GM12878 (cell line): ENCODE data around the gene EIF4B. TPM values are rescaled to one million over a fixed set of nuclear protein-coding genes. Genes with fewer than 3 reads are reported as not detected.

ENCODE experiments used
- ATAC-seq: fragments of 200-7000 bp; cut with Tn5 transposase; 3 replicates; pipeline ENCODE4 v1.9.1; 2020; ENCODE audit warnings: mild to moderate bottlenecking, moderate library complexity
- BruUV-seq: library from RNA; stranded (reverse); fragments of 400-500 nt; replicated peaks from 2 replicates; lab custom pipeline; 2021; lab: Mats Ljungman, UMichigan
- CTCF ChIA-PET: fragments of 300-600 bp; sonication (Branson Sonifier 250); formaldehyde crosslinking; extraction: SDS; loops from one replicate; lab custom pipeline; 2021; ENCODE audit warnings: inconsistent platforms; lab: Yijun Ruan, JAX
- POLR2A ChIA-PET: fragments of 350-600 bp; formaldehyde crosslinking; extraction: SDS; loops from one replicate; lab custom pipeline; 2021; ENCODE audit warnings: inconsistent platforms; lab: Charles Lee
- RAD21 ChIA-PET: fragments of 300-600 bp; sonication (Branson Sonifier 250); formaldehyde crosslinking; loops from one replicate; lab custom pipeline; 2023; ENCODE audit warnings: antibody characterized with exemption; ENCODE audit not compliant: unreplicated experiment; lab: Charles Lee
- SMC1A ChIA-PET: fragments of 300-600 bp; sonication (Branson Sonifier 250); formaldehyde crosslinking; loops from one replicate; lab custom pipeline; 2023; ENCODE audit not compliant: unreplicated experiment, uncharacterized antibody; lab: Charles Lee
- DNase-seq: peaks from one replicate; pipeline ENCODE4 v3.0.0-alpha.2; 2011; ENCODE audit warnings: low read depth, low spot score
- FAIRE-seq: peaks from 3 replicates; lab custom pipeline; 2011; peaks lifted over from hg19 to GRCh38; lab: Jason Lieb, UNC
- H2AFZ ChIP-seq: 2 replicates; pipeline ENCODE4 v1.6.0; 2011; ENCODE audit warnings: low read depth, low read length, control low read depth; ENCODE audit not compliant: control insufficient read depth
- H3K27ac ChIP-seq: 2 replicates; pipeline ENCODE4 v1.5.1; 2011; ENCODE audit warnings: control low read depth; ENCODE audit not compliant: control insufficient read depth, insufficient read depth
- H3K27me3 ChIP-seq, 2 experiments: replicated peaks in 1 of 2; 2 replicates each; pipeline versions ENCODE4 v1.6.0 to v1.6.1; 2011; ENCODE audit warnings: low read length in 1 of 2; ENCODE audit not compliant: control insufficient read depth in 2 of 2, insufficient read depth in 2 of 2
- H3K36me3 ChIP-seq, 2 experiments: 2 replicates each; pipeline ENCODE4 v1.5.1; 2011; ENCODE audit warnings: low read length in 1 of 2; ENCODE audit not compliant: control insufficient read depth in 2 of 2, insufficient read depth in 2 of 2
- H3K4me1 ChIP-seq: 2 replicates; pipeline ENCODE4 v1.6.1; 2011; ENCODE audit warnings: mild to moderate bottlenecking, low read length, moderate library complexity, mixed read lengths; ENCODE audit not compliant: control insufficient read depth, insufficient read depth
- H3K4me2 ChIP-seq: 2 replicates; pipeline ENCODE4 v1.6.0; 2011; ENCODE audit warnings: control low read depth; ENCODE audit not compliant: control insufficient read depth, insufficient read depth
- H3K4me3 ChIP-seq: fragments of 200-600 bp; sonication (generic); 2 replicates; pipeline ENCODE4 v1.5.1; 2016
- H3K79me2 ChIP-seq: 2 replicates; pipeline ENCODE4 v1.6.0; 2011; ENCODE audit warnings: low read length; ENCODE audit not compliant: control insufficient read depth, insufficient read depth
- H3K9ac ChIP-seq: 2 replicates; pipeline ENCODE4 v1.8.0; 2011; ENCODE audit warnings: low read length, control low read depth, mixed read lengths; ENCODE audit not compliant: control insufficient read depth, insufficient read depth
- H3K9me3 ChIP-seq: replicated peaks from 3 replicates; pipeline ENCODE4 v1.5.1; 2011; ENCODE audit warnings: mild to moderate bottlenecking, low read length; ENCODE audit not compliant: control insufficient read depth, insufficient read depth
- H4K20me1 ChIP-seq: 2 replicates; pipeline ENCODE4 v1.6.0; 2011; ENCODE audit not compliant: control insufficient read depth, insufficient read depth
- ATF3 ChIP-seq: IDR thresholded peaks from 2 replicates; pipeline ENCODE4 v1.6.1; 2011; ENCODE audit warnings: low read depth, mild to moderate bottlenecking, low read length, moderate library complexity, borderline replicate concordance; ENCODE audit errors: extremely low read depth
- BRCA1 ChIP-seq: IDR thresholded peaks from 2 replicates; pipeline ENCODE4 v1.6.1; 2011; ENCODE audit warnings: low read depth, low read length, improper control_type of control experiment
- CBX5 ChIP-seq: sonication (generic); IDR thresholded peaks from 2 replicates; pipeline ENCODE4 v1.6.1; 2016; ENCODE audit warnings: low read depth, moderate library complexity, mild to moderate bottlenecking, inconsistent platforms
- ESRRA ChIP-seq: IDR thresholded peaks from 2 replicates; pipeline ENCODE4 v1.6.1; 2012; ENCODE audit warnings: mild to moderate bottlenecking, low read length, improper control_type of control experiment
- EZH2 ChIP-seq: IDR thresholded peaks from 2 replicates; pipeline ENCODE4 v1.6.1; 2012; ENCODE audit warnings: low read depth, mild to moderate bottlenecking, control low read depth, inconsistent platforms, low read length, borderline replicate concordance; ENCODE audit not compliant: control insufficient read depth
- HDAC6 ChIP-seq: fragments of 200-600 bp; sonication (generic); IDR thresholded peaks from one replicate; pipeline ENCODE4 v1.8.0; 2017; ENCODE audit warnings: antibody characterized with exemption; ENCODE audit not compliant: unreplicated experiment
- POU2F2 ChIP-seq: IDR thresholded peaks from 3 replicates; pipeline ENCODE4 v1.6.1; 2011; ENCODE audit warnings: low read depth, mild to moderate bottlenecking, low read length, borderline replicate concordance
- ZNF207 ChIP-seq: fragments of 450-650 bp; IDR thresholded peaks from 2 replicates; pipeline ENCODE4 v1.6.1; 2014; ENCODE audit warnings: antibody characterized with exemption, mild to moderate bottlenecking, borderline replicate concordance
- ZNF592 ChIP-seq: fragments of 450-650 bp; IDR thresholded peaks from 2 replicates; pipeline ENCODE4 v1.6.1; 2017; ENCODE audit warnings: mild to moderate bottlenecking, moderate library complexity
- ZNF622 ChIP-seq: fragments of 450-650 bp; IDR thresholded peaks from 2 replicates; pipeline ENCODE4 v1.6.1; 2017; ENCODE audit warnings: mild to moderate bottlenecking, inconsistent platforms
- ZSCAN29 ChIP-seq: fragments of 450-650 bp; IDR thresholded peaks from 2 replicates; pipeline ENCODE4 v1.6.1; 2017; ENCODE audit warnings: mild to moderate bottlenecking, moderate library complexity
- WGBS: methylation state at CpG from one replicate; pipeline ENCODE4 v1.1.6; 2016; ENCODE audit warnings: low lambda C conversion rate; ENCODE audit not compliant: insufficient replicate concordance, insufficient coverage; ENCODE audit errors: missing lambda C conversion rate; 5-methylcytosine and 5-hydroxymethylcytosine counted together
- in situ Hi-C: fragments of 300-500 bp; cut with MboI; formaldehyde crosslinking; loops from 9 replicates; pipeline ENCODE4 v1.14.3; 2018; ENCODE audit warnings: mixed read lengths
- intact Hi-C: fragments of 100-400 bp; cut with micrococcal nuclease; formaldehyde crosslinking; loops from one replicate; pipeline ENCODE4 v1.14.2; 2022; ENCODE audit not compliant: unreplicated experiment
- polyA plus RNA-seq, 11 experiments: library from polyadenylated mRNA; depleted of rRNA in 4 of 11; unstranded in 6 of 11; stranded (reverse) in 5 of 11; fragments of >200 nt; fragmentation: Nextera tagmentation in 4 of 11; fragmentation: Illumina TruSeq in 1 of 11; extraction: Ambion mirVana in 4 of 11; extraction: Trizol in 1 of 11; gene quantifications; 1 replicate in 1 of 11; 2 replicates in 10 of 11; pipeline versions ENCODE4 v1.2.1 to v1.2.3, GENCODE V29; 2011 to 2016; ENCODE audit warnings: inconsistent platforms in 2 of 11, missing spikeins in 2 of 11, low read depth in 1 of 11
- total RNA-seq, 4 experiments: library from RNA; depleted of rRNA in 3 of 4; stranded (reverse); fragments of >200 nt in 3 of 4; fragmentation: Illumina TruSeq in 1 of 4; extraction: Trizol in 1 of 4; gene quantifications; 2 replicates each; pipeline versions ENCODE4 v1.2.1 to v1.2.3, GENCODE V29; 2013 to 2021
- TF ChIP-seq, protein P1 (sequence below): IDR thresholded peaks from 2 replicates; pipeline ENCODE4 v1.6.1; 2011; ENCODE audit warnings: borderline replicate concordance, low read depth, mild to moderate bottlenecking, moderate library complexity, mixed read lengths, low read length; ENCODE audit not compliant: insufficient read depth; ENCODE audit errors: extremely low read length
- TF ChIP-seq, protein P2 (sequence below): IDR thresholded peaks from 2 replicates; pipeline ENCODE4 v1.6.1; 2012; ENCODE audit warnings: low read length, inconsistent platforms

EIF4B gene
- total and polyA plus RNA-seq, 10 of the 15 experiments (the other 5 are each of a cell fraction or from before 2014, with no cell fraction given), result 123 to 752 (median 431) TPM

GRCh38 chr12:52977170-52977569 lies 29.1 kb upstream of the EIF4B start (continued):
- TF ChIP-seq ZNF592, result no peak

DNA sequence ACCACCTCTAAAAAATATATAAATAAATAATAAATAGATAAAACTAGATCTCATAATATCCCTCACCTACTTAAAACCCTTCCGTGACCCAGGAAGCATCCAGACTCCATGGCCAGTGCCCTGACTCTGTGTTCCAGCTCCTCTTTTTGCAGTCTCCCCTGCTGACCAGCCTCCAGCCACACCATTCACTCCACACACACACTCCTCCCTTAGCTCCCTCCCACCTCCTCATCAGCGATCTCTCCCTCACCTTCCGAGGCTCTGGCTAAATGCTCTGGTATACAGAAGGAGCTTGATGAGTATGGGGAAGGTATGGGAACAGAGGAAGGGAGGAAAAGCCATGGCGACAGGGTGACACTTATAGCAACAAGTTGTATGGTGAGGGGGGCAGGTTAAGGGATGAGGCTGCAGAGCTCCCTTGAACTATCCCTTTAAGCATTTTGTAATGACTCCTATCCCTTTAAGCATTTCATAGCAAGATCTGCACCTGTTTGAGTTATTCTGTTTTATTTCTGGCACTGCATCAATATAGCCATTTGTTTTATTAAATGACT lies 26.1 kb upstream of the EIF4B start:
- H3K4me2 ChIP-seq, result no peak overlapping the region
- ChIA-PET RAD21 (interaction anchor here (0.8 to 4.3 kb wide), 7 partner anchors 10 to 114 kb away, joined by 3 to 95 read pairs (median 3); no protein-coding TSS in a partner anchor), POLR2A (no interaction called here), CTCF (interaction anchor here (0.6 to 14.0 kb wide), 30 partner anchors 8 to 1543 kb away, joined by 3 to 418 read pairs (median 4); partner anchors contain the start of gene EIF4B), SMC1A (interaction anchor here (1.0 to 8.2 kb wide), 4 partner anchors 58 to 100 kb away, joined by 3 to 115 read pairs (median 4); no protein-coding TSS in a partner anchor)
- H3K9ac ChIP-seq, result no peak overlapping the region
- H3K36me3 ChIP-seq, result no peaks in the 10 kb centered on the region
- no TSS peak for BruUV-seq
- ATAC-seq, result no peak
- FAIRE-seq, result no peak
- H3K27me3 ChIP-seq, result no peaks in the 10 kb centered on the region; a peak in 1 of 4 replicates
- no peaks in the 10 kb centered on the region for H4K20me1 ChIP-seq
- no peak overlapping the region for H2AFZ ChIP-seq
- H3K79me2 ChIP-seq, result no peaks in the 10 kb centered on the region
- WGBS, result 23% methylated on average over 4 of the region's 4 CpGs
- no peak overlapping the region for H3K4me3 ChIP-seq
- H3K27ac ChIP-seq, result no peak overlapping the region
- H3K9me3 ChIP-seq, result no peaks in the 10 kb centered on the region
- in situ Hi-C loops, result loop anchor here (5.0 to 25.0 kb wide), 3 partner anchors 93 to 593 kb away; partner anchors contain the start of gene KRT84
- DNase-seq, result no peak
- H3K4me1 ChIP-seq, result no peaks in the 10 kb centered on the region
- no peak for TF ChIP-seq ZSCAN29
- no peak for TF ChIP-seq CBX5
- TF ChIP-seq, protein P1, sequence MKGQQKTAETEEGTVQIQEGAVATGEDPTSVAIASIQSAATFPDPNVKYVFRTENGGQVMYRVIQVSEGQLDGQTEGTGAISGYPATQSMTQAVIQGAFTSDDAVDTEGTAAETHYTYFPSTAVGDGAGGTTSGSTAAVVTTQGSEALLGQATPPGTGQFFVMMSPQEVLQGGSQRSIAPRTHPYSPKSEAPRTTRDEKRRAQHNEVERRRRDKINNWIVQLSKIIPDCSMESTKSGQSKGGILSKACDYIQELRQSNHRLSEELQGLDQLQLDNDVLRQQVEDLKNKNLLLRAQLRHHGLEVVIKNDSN, result no peak
- TF ChIP-seq ESRRA, result no peak
- no peak for TF ChIP-seq ATF3
- no peak for TF ChIP-seq EZH2
- no peak for TF ChIP-seq HDAC6
- no peak for TF ChIP-seq BRCA1
- no peak for TF ChIP-seq ZNF622
- TF ChIP-seq POU2F2, result no peak
- no peak for TF ChIP-seq ZNF207
- TF ChIP-seq, protein P2, sequence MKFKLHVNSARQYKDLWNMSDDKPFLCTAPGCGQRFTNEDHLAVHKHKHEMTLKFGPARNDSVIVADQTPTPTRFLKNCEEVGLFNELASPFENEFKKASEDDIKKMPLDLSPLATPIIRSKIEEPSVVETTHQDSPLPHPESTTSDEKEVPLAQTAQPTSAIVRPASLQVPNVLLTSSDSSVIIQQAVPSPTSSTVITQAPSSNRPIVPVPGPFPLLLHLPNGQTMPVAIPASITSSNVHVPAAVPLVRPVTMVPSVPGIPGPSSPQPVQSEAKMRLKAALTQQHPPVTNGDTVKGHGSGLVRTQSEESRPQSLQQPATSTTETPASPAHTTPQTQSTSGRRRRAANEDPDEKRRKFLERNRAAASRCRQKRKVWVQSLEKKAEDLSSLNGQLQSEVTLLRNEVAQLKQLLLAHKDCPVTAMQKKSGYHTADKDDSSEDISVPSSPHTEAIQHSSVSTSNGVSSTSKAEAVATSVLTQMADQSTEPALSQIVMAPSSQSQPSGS, result no peak
- TF ChIP-seq, all 136 proteins: peak for 0
- intact Hi-C loops, result loop anchor here (2.0 kb wide), 2 partner anchors 397 to 607 kb away; no protein-coding TSS in a partner anchor
